Measurements from ENCODE around the gene PTGS2. TPM values are rescaled to one million over a fixed set of nuclear protein-coding genes. Genes with fewer than 3 reads are reported as not detected.

The PTGS2 gene
- total RNA-seq, 1 experiment from 2014 or later, result 0.91 TPM

DNA sequence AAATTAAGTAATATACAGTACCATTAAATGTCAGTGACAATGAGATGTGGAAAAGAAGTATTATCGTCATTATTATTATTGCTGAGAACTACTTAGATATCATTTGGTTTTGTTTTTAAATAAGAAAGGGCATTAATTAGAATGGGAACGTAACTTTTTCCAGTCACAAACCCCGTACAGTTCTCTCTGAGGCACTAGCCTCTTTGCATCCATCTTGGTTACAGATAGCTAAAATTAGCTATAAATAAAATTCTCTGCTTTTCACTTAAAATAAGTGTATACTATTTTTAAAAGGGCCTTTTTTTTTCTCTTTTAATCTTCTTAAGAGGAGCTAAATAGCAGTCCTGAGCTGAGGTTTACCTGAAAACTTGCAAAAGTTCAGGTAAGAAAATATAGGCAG lies 7.6 kb downstream of the PTGS2 start:
- ATAC-seq, result no peak
- BruUV-seq (replicated peaks), result no TSS peak
- RAD21 ChIA-PET (ENCODE audit: low non-redundant PET in 1 of 2, low total read pairs in 2 of 2, uncharacterized antibody in 2 of 2, unreplicated experiment in 2 of 2), result no interaction called here
- H3K9ac ChIP-seq (ENCODE audit: low read length), result no peak overlapping the region
- no peaks in the 10 kb centered on the region for H3K9me3 ChIP-seq (ENCODE audit: control insufficient read depth in 1 of 2, insufficient read depth in 1 of 2, low read depth in 1 of 2, low read length in 2 of 2)
- no peaks in the 10 kb centered on the region for H4K20me1 ChIP-seq (ENCODE audit: insufficient read depth)
- no peaks in the 10 kb centered on the region for H3K9me2 ChIP-seq (ENCODE audit: insufficient read depth)
- POLR2A ChIA-PET, result no interaction called here
- intact Hi-C loops (cut with micrococcal nuclease), result no loop called here
- no peaks in the 10 kb centered on the region for H3K4me1 ChIP-seq (ENCODE audit: control insufficient read depth in 1 of 2, insufficient read depth in 2 of 2, low read length in 2 of 2)
- no peaks in the 10 kb centered on the region for H3K27me3 ChIP-seq (ENCODE audit: insufficient read depth, low read length)
- TF ChIP-seq EGR1 (IDR thresholded peaks at IDR 0.05; ENCODE audit: low read depth) (no peak), CBX3 (IDR thresholded peaks at IDR 0.05; ENCODE audit: low read depth) (no peak), RAD21 (IDR thresholded peaks at IDR 0.05; ENCODE audit: low read depth) (no peak), POLR2AphosphoS5 (IDR thresholded peaks at IDR 0.05; ENCODE audit: low read depth, low read length) (no peak), ZFX (IDR thresholded peaks at IDR 0.05) (no peak), SP1 (IDR thresholded peaks at IDR 0.05; ENCODE audit: low read depth) (no peak), FOSL1 (IDR thresholded peaks at IDR 0.05; ENCODE audit: low read depth) (no peak), EZH2phosphoT487 (IDR thresholded peaks at IDR 0.05; ENCODE audit: borderline replicate concordance) (no peak), ZNF274 (IDR thresholded peaks at IDR 0.05; ENCODE audit: low read depth, low read length) (no peak), TCF7L2 (IDR thresholded peaks at IDR 0.05; ENCODE audit: borderline replicate concordance, extremely low read depth, insufficient read depth, insufficient read length) (no peak), SRF (IDR thresholded peaks at IDR 0.05; ENCODE audit: low read depth) (no peak), POLR2A (IDR thresholded peaks at IDR 0.05; ENCODE audit: borderline replicate concordance, extremely low read depth, insufficient read depth, insufficient read length) (no peak)
- TF ChIP-seq, protein P1, sequence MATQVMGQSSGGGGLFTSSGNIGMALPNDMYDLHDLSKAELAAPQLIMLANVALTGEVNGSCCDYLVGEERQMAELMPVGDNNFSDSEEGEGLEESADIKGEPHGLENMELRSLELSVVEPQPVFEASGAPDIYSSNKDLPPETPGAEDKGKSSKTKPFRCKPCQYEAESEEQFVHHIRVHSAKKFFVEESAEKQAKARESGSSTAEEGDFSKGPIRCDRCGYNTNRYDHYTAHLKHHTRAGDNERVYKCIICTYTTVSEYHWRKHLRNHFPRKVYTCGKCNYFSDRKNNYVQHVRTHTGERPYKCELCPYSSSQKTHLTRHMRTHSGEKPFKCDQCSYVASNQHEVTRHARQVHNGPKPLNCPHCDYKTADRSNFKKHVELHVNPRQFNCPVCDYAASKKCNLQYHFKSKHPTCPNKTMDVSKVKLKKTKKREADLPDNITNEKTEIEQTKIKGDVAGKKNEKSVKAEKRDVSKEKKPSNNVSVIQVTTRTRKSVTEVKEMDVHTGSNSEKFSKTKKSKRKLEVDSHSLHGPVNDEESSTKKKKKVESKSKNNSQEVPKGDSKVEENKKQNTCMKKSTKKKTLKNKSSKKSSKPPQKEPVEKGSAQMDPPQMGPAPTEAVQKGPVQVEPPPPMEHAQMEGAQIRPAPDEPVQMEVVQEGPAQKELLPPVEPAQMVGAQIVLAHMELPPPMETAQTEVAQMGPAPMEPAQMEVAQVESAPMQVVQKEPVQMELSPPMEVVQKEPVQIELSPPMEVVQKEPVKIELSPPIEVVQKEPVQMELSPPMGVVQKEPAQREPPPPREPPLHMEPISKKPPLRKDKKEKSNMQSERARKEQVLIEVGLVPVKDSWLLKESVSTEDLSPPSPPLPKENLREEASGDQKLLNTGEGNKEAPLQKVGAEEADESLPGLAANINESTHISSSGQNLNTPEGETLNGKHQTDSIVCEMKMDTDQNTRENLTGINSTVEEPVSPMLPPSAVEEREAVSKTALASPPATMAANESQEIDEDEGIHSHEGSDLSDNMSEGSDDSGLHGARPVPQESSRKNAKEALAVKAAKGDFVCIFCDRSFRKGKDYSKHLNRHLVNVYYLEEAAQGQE (IDR thresholded peaks at IDR 0.05; ENCODE audit: low read depth), result no peak
- TF ChIP-seq, protein P2, sequence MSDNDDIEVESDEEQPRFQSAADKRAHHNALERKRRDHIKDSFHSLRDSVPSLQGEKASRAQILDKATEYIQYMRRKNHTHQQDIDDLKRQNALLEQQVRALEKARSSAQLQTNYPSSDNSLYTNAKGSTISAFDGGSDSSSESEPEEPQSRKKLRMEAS (IDR thresholded peaks at IDR 0.05), result no peak
- TF ChIP-seq, protein P3, sequence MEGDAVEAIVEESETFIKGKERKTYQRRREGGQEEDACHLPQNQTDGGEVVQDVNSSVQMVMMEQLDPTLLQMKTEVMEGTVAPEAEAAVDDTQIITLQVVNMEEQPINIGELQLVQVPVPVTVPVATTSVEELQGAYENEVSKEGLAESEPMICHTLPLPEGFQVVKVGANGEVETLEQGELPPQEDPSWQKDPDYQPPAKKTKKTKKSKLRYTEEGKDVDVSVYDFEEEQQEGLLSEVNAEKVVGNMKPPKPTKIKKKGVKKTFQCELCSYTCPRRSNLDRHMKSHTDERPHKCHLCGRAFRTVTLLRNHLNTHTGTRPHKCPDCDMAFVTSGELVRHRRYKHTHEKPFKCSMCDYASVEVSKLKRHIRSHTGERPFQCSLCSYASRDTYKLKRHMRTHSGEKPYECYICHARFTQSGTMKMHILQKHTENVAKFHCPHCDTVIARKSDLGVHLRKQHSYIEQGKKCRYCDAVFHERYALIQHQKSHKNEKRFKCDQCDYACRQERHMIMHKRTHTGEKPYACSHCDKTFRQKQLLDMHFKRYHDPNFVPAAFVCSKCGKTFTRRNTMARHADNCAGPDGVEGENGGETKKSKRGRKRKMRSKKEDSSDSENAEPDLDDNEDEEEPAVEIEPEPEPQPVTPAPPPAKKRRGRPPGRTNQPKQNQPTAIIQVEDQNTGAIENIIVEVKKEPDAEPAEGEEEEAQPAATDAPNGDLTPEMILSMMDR (IDR thresholded peaks at IDR 0.05 in 2 of 3, conservative IDR thresholded peaks at IDR 0.05 in 1 of 3; ENCODE audit: borderline replicate concordance in 1 of 3, insufficient read depth in 1 of 3, low read depth in 2 of 3, low read length in 2 of 3), result no peak
- H3K27ac ChIP-seq (ENCODE audit: low read depth, low read length), result no peak overlapping the region
- DNase-seq (ENCODE audit: low read depth, low spot score), result no peak
- H3K4me2 ChIP-seq (ENCODE audit: low read length), result no peak overlapping the region
- no peaks in the 10 kb centered on the region for H3K36me3 ChIP-seq (ENCODE audit: control insufficient read depth in 1 of 2, insufficient read depth in 2 of 2, low read length in 2 of 2)
- no peak overlapping the region for H3K4me3 ChIP-seq (replicated peaks in 1 of 2; ENCODE audit: low read depth in 1 of 2, low read length in 2 of 2)
- H2AFZ ChIP-seq (ENCODE audit: low read depth, low read length, poor library complexity, severe bottlenecking), result no peak overlapping the region
- CTCF ChIA-PET, result no interaction called here
- H3K79me2 ChIP-seq (ENCODE audit: insufficient read depth, low read length), result no peaks in the 10 kb centered on the region

Measured in HCT116 (cell line).